GM19193 (cell line): ENCODE measurements around the gene COL3A1.

Experiments used
- POLR2A ChIP-seq: IDR thresholded peaks from 4 replicates; pipeline ENCODE4 v1.6.1; 2011; ENCODE audit not compliant: insufficient read depth, insufficient read length; ENCODE audit errors: extremely low read depth

COL3A1 gene

DNA sequence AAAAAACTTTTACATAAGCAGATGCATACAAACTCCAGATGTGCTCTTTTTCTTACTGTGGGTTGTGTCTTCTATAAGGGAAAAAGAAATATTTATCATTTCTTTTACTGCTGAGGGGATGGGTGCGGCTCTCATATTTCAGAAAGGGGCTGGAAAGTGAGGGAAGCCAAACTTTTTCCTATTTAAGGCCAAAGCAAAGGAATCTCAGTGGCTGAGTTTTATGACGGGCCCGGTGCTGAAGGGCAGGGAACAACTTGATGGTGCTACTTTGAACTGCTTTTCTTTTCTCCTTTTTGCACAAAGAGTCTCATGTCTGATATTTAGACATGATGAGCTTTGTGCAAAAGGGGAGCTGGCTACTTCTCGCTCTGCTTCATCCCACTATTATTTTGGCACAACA, at the start of gene COL3A1:
Gene COL3A1, plus strand, starts transcription at position 210 of the 400 bp plus-strand sequence. Its CDS starts 117 bp downstream, at position 327.
- TF ChIP-seq POLR2A, result no peak

DNA sequence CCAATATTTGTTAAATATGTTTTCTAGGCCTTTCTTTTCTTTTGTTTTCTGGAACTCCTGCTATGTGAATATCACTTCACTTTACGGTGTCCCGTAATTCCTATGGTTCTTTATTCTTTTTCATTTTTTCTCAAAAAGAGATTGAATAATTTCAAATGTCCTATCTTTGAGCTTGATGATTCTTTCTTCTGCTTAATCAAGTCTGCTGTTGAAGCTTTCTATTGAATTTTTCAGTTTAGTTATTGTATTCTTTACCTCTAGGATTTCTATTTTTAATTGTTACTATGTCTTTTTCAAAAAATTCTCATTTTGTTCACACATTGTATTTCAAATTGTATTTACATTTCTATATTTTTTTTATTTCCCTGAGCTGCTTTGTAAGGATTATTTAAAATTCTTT, 45.5 kb upstream of the COL3A1 start:
- no peak for TF ChIP-seq POLR2A

DNA sequence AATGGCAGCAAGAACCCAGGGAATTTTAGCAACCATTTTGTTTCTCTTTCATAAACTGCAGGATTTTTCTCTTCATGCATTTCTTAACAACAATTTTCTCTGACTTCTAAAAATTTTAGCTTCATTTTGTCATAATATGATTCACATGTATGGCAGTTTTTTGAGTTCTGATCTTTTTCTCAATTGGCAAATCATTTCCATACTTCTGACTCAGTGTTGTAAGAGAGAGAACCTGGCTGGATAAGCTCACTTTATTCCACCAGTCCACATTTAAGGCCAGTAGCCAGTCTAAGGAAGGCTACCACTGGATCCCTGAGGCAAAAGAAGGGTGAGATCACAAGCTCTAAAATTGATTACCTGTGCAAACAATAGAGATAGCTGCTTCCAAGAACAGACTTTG, 42.8 kb upstream of the COL3A1 start:
- no peak for TF ChIP-seq POLR2A

DNA sequence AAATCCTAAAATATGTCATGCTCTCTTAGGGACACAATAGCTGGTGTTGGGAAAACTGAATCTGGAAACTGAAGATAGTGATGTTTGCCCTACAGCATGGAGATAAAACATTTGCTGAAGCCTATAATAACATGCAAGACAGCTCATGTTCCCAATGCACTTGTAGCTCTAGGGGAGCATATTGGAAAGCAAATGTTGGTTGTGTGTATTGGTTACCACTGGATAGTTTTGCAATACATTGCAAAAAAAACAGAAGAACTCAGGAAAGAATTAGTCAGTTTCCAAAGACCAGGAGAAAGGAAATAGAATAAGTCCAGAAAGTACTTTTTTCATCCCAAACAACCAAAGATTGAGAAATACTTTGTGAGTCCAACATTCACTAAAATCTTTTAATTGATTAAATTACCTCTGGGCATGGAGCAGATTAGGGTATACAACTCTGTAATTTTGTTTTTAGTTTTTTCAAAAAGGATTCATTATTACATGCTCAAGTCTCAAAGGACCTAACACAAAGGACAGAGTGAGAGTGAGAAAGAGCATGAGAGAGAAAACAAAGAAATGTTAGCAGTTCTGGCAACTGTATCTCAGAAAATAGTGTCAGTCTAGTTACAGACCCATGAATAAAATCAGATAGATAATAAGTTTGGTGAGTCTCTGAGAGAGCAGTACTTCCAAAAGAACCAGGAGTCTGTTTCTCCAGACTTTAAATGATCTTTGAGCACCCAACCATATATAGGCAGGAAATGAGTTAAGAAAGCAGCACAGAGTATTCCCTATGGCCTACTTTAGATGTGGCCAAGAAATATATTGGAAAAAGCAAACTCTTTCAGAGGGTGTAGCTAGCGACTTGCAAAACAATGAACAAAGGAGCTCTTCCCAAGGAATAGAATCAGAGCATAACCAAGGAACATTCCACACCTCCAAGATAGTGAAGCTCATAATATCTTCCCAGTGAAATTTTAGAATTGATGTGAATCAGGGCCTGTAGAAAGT, 36.6 kb upstream of the COL3A1 start:
- TF ChIP-seq POLR2A, result no peak

DNA sequence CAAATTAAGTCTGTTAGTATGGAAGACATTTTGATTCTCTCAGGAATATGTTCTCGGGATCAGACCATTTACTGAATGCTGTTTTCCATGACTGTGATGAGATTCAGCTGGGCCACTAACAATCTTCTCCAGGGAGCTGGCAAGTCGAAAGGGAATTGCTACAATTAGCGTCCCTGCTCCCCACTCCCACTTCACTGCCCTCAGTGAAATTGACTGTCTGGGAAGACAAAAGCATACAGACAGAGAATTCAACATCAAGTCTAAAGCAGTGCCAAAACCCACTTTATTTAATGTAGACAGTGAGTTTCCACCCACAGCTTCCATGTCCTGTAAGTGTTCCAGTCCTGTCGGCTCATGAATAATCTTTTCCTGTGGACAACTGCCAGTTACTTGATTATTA, 34.0 kb upstream of the COL3A1 start:
- TF ChIP-seq POLR2A, result no peak

DNA sequence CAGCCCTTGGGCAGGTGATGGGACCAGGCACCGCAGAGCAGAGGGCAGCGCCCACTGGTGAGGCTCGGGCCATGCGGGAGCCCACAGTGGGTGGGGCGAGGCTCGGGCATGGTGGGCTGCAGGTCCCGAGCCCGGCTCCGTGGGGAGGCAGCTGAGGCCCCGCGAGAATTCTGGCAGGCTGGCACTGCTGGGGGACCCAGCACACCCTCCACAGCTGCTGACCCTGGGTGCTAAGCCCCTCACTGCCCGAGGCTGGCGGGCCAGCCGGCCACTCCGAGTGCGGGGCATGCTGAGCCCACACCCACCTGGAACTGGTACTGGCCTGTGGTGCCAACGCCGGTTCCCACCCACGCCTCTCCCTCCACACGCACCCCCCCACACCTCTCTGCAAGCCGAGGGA, 29.7 kb upstream of the COL3A1 start:
- no peak for TF ChIP-seq POLR2A

DNA sequence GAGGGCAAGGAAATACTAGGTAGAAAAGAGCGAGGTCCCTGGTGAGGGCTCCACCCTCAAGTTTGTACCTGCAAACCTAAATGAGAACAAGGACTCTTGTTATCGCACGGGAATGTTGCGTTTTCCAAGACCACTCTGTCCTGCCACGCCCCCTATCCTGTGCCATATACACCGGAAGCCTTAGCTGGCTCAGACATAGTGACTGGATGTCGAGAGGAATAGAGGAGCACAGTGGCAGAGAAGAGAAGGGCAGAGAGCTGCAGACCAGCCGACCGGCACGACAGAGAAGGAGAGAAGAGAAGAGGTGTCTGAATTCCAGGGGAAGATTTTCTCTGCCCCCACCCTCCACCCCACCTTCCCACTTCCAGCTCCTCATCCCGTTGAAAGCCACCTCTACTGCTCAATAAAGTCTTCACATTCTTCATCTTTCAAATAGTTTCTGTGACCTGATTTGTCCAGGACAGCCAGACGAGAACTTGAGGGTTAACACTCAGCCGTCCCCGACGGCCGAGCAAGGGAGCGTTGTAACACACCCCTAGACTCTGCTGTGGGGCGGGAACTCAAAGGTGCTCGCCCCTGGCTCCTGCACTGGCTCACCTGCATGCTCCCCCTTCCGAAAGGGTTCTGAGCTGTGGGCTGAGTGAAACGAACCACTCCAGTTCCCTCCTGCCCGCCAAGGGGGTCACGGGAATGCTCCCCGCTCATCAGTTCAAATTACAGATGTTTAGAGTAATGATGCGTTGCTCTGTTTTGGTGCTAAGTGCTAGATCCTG, 24.9 kb upstream of the COL3A1 start:
- no peak for TF ChIP-seq POLR2A

DNA sequence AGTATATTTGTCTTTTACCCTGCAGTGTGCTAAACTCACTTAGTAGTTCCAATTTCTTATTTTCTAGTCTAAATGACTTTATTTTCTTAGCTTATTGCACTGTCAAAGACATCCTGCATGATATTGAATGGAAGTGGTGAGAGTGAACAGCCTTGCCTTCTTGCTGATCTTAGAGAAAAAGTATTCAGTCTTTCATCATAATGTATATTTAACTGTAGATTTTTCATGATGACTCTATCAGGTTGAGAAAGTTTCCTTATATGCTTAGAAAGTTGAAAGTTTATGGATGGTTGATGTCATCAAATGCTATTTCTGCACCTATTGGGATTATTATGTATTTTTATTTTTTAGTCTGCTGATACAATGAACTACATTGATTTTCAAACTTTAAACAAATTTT, 21.3 kb upstream of the COL3A1 start:
- TF ChIP-seq POLR2A, result no peak

DNA sequence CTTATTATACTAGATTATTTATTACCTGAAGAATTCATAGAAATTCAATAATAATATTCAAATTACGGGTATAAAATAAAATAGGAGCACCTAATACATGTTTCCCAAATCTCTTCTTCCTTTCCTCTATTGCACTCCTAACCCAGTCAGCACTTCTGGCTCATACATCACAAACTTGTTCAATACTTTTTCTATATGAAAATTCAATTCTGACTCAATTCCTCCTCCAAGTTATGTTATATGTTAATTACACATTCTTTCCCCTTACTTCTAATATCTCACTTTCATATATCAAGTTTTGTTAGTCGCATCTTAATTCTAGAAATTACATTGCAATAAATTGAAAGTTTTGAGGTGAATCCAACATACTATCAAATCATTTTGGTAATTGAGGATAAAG, 17.9 kb upstream of the COL3A1 start:
- no peak for TF ChIP-seq POLR2A

DNA sequence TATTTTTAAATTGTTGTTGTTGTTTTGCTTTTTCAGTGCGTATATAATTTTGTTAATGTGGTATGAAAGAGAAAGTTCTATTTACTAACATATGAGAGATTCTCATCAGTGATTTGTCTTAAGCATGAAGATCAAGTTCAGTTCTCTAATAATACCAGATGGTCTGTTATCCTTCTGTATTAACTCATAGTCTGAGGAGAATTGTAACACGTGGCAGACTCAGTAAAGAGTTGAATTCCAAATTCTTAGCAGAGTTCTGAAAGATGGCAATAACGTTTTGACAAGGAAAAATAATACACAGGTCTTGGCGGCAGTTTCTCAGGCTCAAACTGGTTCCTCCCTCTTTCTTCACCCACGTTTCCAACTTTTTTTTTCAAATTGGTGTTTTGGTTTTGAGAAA, 17.2 kb upstream of the COL3A1 start:
- no peak for TF ChIP-seq POLR2A

DNA sequence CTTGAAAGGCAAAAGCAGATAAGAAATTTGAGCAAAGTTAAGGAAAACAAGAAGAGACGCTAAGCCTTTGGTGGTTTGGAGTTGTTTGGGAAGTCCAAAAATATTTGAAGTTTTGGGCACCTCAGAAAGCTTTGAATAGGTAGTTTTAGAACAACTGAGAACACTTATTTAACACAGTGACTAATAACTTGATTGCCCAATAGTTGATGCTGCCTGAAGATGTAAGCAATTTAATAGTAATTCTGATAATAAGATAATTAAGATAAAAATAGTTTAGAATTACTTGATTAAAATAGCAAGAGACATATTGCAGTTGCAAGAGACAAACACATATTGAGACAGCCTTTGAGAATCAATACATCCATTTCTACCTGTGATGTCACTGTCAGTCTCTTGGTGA, 16.5 kb upstream of the COL3A1 start:
- TF ChIP-seq POLR2A, result no peak

DNA sequence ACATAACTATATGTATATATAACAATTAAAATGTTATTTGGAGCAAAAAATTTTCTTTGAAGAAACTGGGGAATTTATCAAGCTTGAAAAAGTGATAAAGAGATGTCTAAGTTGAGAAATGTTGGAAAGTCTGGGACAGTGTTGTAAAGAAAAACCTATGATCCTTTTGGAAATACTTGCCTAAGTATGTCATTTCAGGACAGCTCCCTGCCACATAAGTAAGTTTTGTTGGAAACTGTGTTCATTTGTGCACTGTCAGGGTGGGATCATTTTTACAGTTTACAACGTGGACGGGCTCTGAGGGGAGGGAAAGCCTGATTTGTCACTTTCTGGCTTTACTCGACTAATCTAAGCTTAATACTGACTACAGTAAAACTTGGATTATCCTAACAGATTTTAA, 10.4 kb upstream of the COL3A1 start:
- TF ChIP-seq POLR2A, result no peak

DNA sequence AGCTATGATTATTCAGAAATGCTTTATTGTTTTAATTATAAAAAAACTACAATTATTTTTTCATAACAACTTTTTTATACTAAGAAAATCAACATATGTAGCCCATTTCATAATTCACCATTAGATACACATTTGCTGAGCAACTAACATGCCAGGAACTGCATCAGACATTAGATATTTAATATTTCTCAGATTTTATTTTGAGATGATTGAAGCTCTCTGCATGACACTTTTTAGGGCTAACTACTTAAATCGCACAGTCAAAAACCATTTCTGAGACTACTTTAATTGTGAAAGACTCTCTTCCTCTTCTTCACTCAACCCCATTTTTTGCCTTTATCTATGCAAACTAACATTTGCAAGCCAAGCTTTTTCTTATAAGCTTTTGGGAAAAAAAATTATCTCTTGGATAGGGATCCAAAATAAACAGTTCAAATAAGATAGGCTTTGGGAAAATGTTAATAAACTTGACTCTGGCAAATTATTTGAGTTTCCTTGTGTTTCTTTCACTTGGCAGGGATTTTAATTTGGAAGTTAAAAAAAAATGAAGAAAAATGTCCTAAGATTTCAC, 9.1 kb upstream of the COL3A1 start:
- no peak for TF ChIP-seq POLR2A

DNA sequence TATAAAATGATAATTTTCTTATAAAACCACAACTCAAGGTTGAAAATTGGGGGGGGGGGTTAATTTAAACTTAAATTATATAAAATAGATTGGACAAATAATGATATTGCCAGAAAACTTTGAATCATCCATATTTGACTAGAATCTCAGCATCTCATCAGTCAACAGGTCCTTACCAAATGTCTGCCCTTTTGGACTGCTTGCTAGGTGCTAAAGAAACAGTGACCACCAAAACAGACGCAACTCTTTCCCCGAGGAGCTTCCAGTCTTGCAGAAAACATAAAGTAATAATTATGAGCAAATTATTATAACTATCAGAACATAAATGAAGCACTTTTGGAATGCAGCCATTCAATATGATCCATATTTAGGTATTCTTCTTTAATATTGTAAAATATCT, 8.6 kb upstream of the COL3A1 start:
- TF ChIP-seq POLR2A, result no peak

DNA sequence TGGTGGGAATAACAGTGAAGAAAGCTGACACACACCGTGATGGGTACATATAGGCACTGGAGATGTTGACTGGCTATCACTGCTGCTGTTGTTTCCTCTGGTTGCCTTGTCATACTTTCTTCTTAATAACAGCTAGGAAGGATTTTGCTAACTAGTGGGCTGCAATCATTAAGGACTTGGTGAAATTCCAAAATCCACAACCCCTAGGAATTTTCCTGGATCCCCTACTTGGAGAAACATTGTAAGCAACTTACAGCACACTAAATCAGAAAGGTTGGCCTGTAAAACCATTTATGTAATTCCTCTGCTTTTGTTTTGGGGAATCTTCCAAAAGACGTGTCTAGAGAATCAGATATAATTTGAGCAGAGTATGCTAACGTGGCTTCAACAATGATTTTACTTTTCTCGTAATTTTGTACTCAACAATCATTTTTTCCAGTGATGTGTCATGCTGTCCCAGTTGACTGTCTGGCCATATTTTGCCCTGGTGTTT, 8.0 kb upstream of the COL3A1 start:
- no peak for TF ChIP-seq POLR2A

DNA sequence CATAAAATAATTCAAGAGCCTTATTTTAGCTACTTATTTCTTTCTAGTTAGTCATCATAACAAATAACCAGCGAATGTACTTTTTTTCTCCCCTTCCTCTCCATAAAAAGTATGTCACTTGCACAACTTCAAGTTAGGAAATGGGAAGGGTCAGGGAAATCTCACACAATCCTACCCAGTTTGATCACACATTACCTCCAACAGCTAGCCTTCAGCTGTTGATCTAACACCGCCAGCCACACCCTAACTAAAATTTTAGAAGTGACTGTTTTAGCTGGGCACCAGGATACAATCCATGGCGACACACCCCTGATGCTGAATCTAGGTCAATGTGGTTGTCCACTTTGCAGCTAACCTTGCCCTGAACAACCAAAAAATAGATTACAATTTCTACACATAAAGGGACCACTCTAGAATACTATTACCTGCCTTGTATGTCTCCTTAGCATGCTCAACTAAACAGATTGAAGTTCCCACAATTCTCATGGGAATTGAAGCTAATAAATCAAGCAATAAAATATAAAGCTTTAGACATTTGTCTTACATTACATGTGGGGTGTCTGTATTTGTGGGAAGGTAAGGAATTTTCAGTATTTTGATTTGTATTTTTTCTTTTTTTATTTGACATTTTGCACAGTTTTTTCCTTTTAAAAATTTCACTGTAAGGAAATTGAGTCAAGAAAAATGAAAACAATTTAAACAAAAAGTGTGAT, 7.3 kb upstream of the COL3A1 start:
- TF ChIP-seq POLR2A, result no peak

DNA sequence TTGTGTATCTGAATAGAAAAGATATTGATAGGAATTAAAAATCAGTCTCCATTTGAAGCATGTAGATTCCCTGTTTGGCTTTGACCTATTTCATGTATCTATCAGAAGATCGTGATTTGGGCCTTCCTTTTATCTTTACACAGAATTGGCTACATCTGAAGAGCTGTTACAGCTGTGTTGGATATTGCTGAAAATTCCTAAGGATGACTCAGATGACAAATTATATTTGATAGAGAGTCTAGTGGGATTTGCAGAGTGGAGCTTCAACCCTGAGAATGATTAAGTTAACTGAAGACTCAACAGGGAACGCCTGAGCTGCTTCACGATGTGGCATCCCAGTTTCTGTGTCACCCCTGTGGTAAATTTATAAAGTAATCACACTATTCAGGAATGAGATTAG, 4.9 kb upstream of the COL3A1 start:
- TF ChIP-seq POLR2A, result no peak
